Measurements from ENCODE around the gene TRIP11.

TRIP11 gene

GRCh38 chr14:92010644-92011043 is 29.2 kb downstream of the TRIP11 start:
- no peak for DNase-seq (ENCODE audit: low read depth)

- DNase-seq (ENCODE audit: low read depth), result no peak
Measured at GRCh38 chr14:92009604-92010003, 30.3 kb downstream of the TRIP11 start.

GRCh38 chr14:92005019-92005418 is 34.8 kb downstream of the TRIP11 start:
- DNase-seq (ENCODE audit: low read depth), result no peak

GRCh38 chr14:92004062-92004461 is 35.8 kb downstream of the TRIP11 start:
- DNase-seq (ENCODE audit: low read depth), result no peak

- no peak for DNase-seq (ENCODE audit: low read depth)
Measured at GRCh38 chr14:91998667-91999570, 40.9 kb downstream of the TRIP11 start.

GRCh38 chr14:91997492-91997891 is 42.4 kb downstream of the TRIP11 start:
- DNase-seq (ENCODE audit: low read depth), result no peak

- no peak for DNase-seq (ENCODE audit: low read depth)
Measured at GRCh38 chr14:91996948-91997371, 42.9 kb downstream of the TRIP11 start.

GRCh38 chr14:91987192-91987591 is 52.7 kb downstream of the TRIP11 start:
- DNase-seq (ENCODE audit: low read depth), result no peak

GRCh38 chr14:91985521-91986255 is 54.2 kb downstream of the TRIP11 start:
- no peak for DNase-seq (ENCODE audit: low read depth)

GRCh38 chr14:91985008-91985407 is 54.9 kb downstream of the TRIP11 start:
- no peak for DNase-seq (ENCODE audit: low read depth)

GRCh38 chr14:91983588-91983987 is 56.3 kb downstream of the TRIP11 start:
- DNase-seq (ENCODE audit: low read depth), result no peak

GRCh38 chr14:91980157-91980556 is 59.7 kb downstream of the TRIP11 start:
- no peak for DNase-seq (ENCODE audit: low read depth)

- DNase-seq (ENCODE audit: low read depth), result no peak
Measured at GRCh38 chr14:91977884-91978283, 62.0 kb downstream of the TRIP11 start.

GRCh38 chr14:91975763-91976162 is 64.1 kb downstream of the TRIP11 start:
- DNase-seq (ENCODE audit: low read depth), result no peak

GRCh38 chr14:91971188-91971778 is 68.6 kb downstream of the TRIP11 start:
- no peak for DNase-seq (ENCODE audit: low read depth)

- DNase-seq (ENCODE audit: low read depth), result peak; percentile 20
Measured at GRCh38 chr14:91968280-91968679, 71.6 kb downstream of the TRIP11 start.

GRCh38 chr14:91964724-91965123 is 75.1 kb downstream of the TRIP11 start:
- DNase-seq (ENCODE audit: low read depth), result no peak

GRCh38 chr14:91964011-91964410 is 75.8 kb downstream of the TRIP11 start:
- no peak for DNase-seq (ENCODE audit: low read depth)

GRCh38 chr14:91963465-91963864 is 76.4 kb downstream of the TRIP11 start:
- no peak for DNase-seq (ENCODE audit: low read depth)

- DNase-seq (ENCODE audit: low read depth), result no peak
Measured at GRCh38 chr14:91961297-91962220, 78.3 kb downstream of the TRIP11 start.

GRCh38 chr14:91957876-91958313 is 82.0 kb downstream of the TRIP11 start:
- no peak for DNase-seq (ENCODE audit: low read depth)

- no peak for DNase-seq (ENCODE audit: low read depth)
Measured at GRCh38 chr14:91956616-91957015, 83.2 kb downstream of the TRIP11 start.
